HG02970 (cell line): ENCODE measurements around the gene TES.
"Not testable (repeated sequence)": the region's sequence is repeated elsewhere in the genome, so short reads cannot be mapped to it uniquely, and the experiment has no call there.

Experiments used
- ATAC-seq: cut with Tn5 transposase; IDR thresholded peaks from one replicate; pipeline ENCODE4 v1.9.1; 2021; ENCODE audit warnings: mild to moderate bottlenecking, moderate library complexity, moderate number of reproducible peaks; ENCODE audit not compliant: unreplicated experiment, low FRiP score

Gene TES

GRCh38 chr7:116240024-116240668 lies 29.8 kb downstream of the TES start:
- no peak for ATAC-seq

GRCh38 chr7:116241291-116241690 lies 31.0 kb downstream of the TES start:
- no peak for ATAC-seq

GRCh38 chr7:116242178-116242577 lies 31.8 kb downstream of the TES start:
- ATAC-seq, result no peak

GRCh38 chr7:116242759-116243158 lies 32.4 kb downstream of the TES start:
- ATAC-seq, result no peak

GRCh38 chr7:116244803-116245202 lies 34.5 kb downstream of the TES start:
- not testable (repeated sequence) for ATAC-seq

GRCh38 chr7:116246357-116246756 lies 36.0 kb downstream of the TES start:
- no peak for ATAC-seq

- ATAC-seq, result no peak
These were observed 39.7 kb downstream of the TES start for GRCh38 chr7:116249969-116250553.

GRCh38 chr7:116251675-116252074 lies 41.3 kb downstream of the TES start:
- ATAC-seq, result no peak

GRCh38 chr7:116252249-116252648 lies 41.9 kb downstream of the TES start:
- no peak for ATAC-seq

GRCh38 chr7:116257156-116257555 lies 46.8 kb downstream of the TES start:
- ATAC-seq, result no peak

GRCh38 chr7:116258734-116259133 lies 48.4 kb downstream of the TES start:
- no peak for ATAC-seq

GRCh38 chr7:116259156-116259870 lies 49.0 kb downstream of the TES start:
- ATAC-seq, result no peak

GRCh38 chr7:116259871-116260440 lies 49.6 kb downstream of the TES start:
- no peak for ATAC-seq

GRCh38 chr7:116261904-116262303 lies 51.6 kb downstream of the TES start:
- ATAC-seq, result no peak

GRCh38 chr7:116265881-116266280 lies 55.5 kb downstream of the TES start:
- no peak for ATAC-seq

GRCh38 chr7:116269466-116269865 lies 59.1 kb downstream of the TES start:
- ATAC-seq, result no peak

- ATAC-seq, result no peak
These were observed 61.0 kb downstream of the TES start for GRCh38 chr7:116271161-116271913.

- ATAC-seq, result no peak
These were observed 61.9 kb downstream of the TES start for GRCh38 chr7:116271963-116272886.

GRCh38 chr7:116273283-116273917 lies 63.1 kb downstream of the TES start:
- ATAC-seq, result no peak
